ENCODE results near the gene SLC16A5.
"Not testable (repeated sequence)": the region's sequence is repeated elsewhere in the genome, so short reads cannot be mapped to it uniquely, and the experiment has no call there.

SLC16A5 gene

DNA sequence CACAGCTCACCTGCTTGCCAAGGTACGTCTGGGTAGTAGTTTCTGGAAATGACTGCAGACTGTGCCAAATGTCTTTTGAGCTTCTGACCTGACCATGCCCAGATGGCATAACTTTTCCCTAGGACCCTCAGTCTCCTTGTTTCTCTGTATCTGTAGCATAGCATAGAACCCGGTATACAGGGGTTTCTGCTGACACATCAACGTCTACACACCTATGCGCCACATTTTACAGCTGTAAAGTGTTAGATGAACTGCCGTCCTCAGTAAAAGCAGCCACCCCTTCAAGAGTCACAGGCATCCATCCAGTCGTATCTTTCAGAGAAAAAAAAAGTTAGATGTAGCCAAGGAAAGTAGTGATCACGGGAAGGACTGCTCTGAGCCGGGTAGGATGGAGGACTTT is 23.3 kb upstream of the SLC16A5 start:
- DNase-seq = no peak

DNA sequence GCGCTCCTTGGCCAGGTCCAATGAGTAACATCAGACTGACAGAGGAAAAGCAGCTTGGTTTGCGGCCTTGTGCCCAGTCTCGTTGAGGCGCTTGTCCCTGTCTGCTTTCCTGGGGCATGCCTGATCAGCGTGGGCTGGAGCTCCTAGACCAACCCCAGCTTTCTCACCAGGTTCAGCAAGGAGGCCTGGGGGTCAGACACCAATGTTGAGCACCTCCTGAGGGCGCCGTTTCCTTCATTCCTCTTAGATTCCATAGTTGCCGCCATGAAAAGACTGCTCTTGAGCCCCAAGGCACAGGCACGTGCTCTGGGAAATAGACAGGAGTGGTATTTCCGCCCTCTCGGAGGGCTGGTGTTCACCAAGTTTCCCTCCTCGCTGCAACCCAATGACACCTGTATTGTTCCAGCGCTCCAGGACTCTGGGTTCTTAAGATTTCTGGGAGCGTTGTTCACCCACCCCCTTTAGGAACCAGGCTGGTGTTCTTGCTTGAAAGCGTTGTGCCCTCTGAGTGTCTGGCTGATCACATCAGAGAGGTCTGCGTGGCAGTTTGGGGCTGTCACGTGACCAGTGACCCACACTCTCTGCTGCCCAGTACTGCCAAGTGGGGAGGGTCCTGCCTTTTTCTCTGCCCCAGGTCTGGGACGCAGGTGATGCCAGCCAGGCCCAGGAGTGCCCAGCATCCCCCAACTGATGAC is 22.7 kb upstream of the SLC16A5 start:
- no peak for DNase-seq

DNA sequence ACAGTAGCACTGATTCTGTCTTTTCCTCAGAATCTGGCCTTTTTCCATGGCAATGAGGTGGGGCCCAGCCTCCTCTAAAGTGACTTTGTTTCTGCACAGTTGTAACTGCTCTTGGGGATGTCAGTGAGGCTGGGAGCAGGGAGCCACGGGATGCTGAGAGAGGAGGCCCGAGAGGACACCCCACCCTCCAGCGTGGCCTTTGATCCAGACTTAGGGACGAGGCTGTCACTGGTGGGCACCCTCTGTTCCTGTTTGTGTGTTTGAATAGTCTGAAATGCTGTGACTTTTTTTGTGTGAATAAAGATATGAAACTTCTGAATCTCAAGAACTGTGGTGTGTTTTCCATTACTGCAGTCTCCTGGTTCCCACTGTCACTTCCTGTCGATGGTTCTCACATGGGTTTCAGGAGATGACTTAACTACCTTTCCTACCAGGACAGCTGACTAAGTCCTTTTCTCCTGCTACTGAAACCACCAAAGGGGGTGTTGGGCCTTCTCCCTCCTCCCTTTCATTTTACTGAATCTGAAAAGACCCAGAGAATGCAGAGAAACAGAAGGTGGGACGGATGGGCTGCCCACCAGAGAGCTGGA is 22.1 kb upstream of the SLC16A5 start:
- DNase-seq = no peak

DNA sequence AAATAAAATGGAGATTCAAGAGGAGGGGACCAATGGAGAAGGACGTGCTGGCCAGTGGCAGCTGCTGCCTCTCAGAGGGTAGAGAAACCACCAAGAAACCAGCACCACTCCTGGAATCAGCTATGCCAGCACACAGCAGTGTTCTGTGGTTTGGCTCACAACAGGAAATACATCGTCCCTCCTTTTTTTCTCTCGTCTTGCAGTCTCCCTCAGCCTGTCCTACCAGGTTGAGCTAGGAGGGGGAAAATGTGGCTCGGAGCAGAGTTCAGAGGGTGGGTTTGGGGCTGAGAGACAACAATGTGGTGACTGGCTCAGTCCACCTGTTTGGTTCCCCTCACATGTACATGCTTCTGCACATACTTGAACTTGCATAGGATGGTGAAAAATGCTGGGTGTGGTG is 19.9 kb upstream of the SLC16A5 start:
- DNase-seq = peak; percentile 62

DNA sequence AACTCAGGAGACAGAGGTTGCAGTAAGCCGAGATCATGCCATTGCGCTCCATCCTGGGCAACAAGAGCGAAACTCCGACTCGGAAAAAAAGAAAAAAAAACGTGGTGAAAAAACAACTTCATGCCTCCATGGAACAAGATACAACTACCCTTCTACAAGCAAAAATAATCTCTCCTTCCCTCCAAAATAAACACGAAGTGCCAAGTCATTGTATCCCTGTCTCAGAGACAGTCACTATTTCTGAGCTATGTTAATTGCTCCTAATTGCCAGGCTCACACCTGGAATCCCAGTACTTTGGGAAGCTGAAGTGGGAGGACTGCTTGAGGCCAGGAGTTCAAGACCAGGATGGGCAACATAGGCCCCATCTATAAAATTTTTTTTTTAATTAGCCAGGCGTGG is 19.0 kb upstream of the SLC16A5 start:
- DNase-seq = no peak

DNA sequence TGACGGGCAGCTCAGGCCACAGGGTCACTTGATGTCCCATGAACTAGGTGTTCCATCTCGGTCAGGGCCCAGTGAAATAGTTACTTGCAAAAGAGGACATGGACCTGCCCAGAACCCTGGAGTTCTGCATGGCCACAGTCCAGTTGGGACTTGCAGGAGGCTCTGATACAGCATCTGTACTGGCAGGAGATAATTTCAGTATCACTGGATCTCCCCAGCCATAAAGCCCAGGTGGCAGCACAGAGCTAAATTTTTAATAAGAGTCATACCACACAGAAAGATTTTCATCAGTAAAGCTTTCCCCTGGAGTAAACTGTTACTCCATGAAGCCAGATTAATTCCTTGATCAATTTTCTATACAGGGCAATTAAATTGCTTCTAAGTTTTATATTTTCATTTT is 18.0 kb upstream of the SLC16A5 start:
- no peak for DNase-seq

DNA sequence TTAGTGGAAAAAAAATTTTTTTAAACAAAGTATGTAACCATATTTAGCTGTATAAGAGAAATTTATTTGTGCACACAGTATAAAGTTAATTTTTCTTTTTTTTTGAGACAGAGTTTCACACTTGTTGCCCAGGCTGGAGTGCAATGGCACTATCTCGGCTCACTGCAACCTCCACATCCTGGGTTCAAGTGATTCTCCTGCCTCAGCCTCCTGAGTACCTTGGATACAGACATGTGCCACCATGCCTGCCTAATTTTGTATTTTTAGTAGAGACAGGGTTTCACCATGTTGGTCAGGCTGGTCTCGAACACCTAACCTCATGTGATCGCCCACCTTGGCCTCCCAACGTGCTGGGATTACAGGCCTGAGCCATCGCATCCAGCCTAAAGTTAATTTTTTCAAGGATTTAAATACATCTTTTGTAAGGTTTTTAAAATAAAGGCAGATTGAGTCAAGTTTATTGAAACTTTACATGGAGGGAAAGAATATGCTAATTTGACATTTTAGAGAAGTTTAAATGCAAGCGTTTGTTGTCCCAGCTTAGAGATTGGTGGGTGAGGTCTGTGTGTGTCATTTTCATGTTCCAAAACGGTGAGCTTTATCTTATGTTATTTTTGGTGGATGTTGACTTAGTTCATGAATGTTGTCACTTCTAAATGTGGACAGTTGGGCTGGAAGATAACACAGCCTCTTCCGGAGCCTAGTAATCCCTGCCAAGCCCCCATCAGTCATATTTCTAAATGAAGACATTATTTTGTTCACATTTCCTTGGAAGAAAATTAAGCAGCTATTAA is 16.1 kb upstream of the SLC16A5 start:
- not testable (repeated sequence) for DNase-seq

DNA sequence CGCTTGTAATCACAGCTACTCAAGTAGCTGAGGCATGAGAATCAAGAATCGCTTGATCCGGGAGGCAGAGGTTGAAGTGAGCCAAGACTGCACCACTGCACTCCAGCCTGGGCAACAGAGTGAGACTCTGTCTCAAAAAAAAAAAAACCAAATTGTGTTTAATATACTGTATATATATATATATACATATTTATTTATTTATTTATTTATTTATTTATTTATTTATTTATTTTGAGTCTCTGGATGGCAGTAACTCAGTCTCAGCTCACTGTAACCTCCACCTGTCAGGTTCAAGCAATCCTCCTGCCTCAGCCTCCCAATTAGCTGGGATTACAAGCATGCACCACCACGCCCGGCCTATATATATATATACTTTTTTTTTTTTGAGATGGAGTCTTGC is 14.8 kb upstream of the SLC16A5 start:
- DNase-seq = not testable (repeated sequence)

DNA sequence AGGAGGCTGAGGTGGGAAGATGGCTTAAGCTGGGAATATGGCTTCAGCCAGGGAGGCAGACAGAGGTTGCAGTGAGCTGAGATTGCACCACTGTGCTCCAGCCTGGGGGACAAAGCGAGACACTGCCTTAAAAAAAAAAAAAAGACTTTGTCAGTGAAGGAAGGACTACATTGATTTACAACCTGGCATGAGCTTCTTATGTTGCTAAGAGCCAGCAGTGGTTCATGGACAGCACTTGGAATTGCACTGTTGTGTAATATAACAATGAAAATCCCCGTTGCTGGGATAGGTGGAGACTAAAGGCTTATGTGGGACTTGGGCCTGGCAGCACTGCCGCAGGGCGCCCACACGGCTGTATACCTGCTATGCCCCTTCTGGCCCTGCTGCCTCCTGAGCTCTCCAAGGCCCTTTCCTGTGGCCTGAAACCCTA is 14.1 kb upstream of the SLC16A5 start:
- no peak for DNase-seq

DNA sequence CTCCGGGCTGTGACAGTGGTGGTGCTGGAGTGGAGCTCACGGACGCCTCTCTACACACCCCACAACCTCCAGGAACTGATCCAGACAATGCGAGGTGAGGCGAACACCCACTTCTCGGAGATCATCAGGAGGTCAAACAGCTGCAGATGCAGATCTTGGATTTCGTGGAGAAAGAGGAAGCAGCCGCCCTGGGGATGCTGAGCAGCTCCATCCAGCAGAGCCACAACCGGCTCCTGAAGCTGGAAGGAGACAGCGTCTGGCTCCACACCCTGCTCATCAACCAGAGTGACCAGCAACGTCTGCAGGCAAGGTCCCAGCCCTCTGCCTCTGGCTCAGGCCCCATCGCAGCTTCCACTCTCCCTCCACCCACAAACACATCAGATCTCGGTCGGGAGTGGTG is 13.2 kb upstream of the SLC16A5 start:
- DNase-seq = peak; percentile 45

DNA sequence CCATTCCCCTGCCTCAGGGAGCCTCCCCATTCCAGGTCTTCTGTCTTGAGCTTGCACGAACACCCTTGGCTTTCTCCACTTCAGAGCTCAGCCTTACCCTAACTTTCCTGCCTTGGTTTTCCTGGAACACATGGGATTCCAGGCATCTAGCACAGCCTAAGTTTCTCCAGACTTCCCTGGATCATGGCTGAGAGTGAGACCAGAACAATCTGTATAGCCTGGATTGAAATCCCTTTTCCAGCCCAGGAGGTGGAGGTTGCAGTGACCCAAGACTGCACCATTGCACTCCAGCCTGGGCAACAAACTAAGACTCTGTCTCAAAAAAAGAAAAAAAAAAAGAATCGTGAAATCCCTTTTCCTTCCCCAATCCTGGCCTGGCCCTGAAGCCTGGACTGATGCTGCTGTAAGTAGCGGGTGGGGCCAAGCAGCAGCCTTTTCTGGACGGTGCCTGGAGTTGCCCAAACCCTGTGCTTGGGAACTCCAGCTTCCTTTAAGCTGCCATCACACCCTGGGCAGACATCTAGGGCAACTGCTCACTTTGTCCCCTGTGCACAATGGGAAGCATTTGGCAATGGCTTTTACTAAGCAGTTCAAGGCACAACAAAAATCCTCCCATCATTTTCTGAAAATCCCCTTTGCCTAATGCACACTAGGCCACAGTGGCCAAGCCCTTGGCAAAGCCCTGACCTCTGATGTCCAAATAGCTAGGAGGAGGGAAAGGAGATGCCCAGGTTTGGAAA is 12.0 kb upstream of the SLC16A5 start:
- no peak for DNase-seq

DNA sequence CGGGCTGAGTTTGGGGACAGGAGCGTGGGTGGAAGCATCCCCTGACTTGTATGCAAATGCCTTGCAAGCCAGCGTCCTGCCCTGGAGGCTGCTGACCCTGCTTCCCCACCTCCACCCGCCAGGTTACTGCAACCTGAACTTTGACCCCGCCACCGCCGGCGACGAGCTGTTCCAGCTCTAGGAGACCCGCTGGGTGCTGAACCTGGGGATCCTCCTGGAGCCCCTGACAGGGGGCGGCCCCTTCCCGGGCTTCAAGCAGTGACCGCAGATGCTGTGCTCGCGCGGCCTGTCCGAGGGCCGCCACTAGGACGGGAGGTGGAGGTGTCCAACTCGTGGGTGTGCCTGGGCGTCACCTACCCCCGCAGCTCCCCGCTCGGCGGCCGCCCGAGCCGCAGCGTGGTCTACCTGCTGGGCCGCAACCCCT is 10.7 kb upstream of the SLC16A5 start:
- DNase-seq = no peak

DNA sequence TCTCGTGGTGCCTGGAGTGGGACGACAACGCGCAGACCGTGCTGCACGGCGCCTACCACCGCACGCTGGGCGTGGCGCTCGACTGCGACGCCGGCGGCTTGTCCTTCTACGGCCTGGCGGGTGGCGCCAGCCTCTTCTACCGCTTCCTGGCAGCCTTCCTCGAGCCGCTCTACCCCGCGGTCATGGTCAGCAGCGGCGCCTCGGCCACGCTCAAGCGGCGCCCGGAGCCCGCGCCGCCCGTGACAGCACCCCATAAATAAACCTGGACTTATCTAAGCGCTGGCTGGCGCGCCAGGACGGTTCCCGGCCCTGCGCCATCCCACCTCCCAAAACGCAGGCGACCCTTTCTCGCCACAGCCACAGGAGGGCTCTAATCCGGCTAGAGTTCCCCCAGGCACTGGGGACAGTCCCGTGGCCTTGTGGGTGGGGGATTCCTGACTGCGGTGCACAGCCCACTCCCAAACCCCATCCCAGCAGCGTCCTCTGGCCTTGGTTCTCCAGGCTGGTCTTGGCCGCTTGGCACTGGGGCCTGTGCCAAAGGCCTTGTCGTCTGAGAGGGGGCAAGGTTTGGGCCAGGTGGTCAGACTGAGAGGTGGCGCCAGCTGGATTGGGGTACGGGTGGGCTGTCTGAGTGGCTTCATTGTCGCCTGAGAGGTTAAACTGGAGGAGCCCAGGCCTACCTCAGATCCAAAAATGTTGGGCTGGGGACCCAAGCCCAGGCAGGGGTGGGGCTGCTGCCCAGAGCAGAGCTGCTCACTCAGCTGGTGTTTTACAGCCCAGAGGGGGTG is 10.1 kb upstream of the SLC16A5 start:
- no peak for DNase-seq

DNA sequence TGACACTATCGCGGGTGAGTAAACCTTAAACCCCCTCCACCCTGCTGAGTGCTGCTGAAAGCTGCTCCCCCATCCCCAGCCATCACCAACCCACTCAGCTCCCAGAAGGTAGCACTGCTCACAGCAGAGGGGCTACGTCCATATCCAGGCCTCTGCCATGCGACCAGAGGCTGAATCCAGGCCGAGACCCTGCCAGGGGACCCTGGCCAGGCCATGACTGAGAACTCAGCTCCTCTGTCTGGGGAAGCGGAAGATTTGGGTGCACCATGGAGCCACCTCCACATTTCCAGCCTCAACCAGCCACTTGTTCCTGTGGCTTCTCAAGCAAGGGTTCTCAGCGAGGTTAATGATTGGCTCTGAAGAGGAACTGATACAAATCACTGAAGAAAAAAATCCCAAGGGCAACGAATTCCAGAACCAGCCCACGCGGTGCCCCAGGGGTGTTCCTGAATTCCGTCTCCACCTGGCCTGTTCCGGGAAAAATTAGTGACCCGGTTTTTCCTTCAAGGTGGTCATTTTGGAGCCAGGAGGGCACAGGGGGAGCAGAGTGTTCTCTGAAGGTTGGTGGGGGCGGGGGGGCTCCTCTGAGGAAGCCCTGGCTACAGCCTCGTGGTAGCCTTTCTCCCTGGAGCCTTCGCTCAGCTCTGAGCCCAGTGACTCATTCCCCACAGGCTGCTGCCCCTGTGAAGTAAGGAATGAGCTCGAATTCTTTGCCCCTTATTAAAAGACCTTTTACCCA is 9.3 kb upstream of the SLC16A5 start:
- peak; percentile 28 for DNase-seq

DNA sequence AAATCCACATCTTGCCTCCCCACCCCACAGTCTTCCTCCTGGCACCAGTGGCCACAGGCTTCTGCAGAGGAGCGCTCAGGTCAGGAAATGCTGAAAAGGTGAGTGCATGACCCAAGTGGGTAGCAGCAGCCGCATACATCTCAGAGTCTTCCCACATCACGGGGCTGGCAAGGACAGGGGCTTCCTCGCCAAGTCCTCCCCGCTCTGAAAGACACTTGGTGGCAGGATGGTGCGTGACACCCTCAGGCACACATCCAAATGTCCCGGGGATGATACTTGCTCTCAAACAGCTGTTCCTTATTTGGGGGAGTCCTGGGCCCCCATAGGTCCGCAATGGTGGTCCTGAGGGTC is 8.8 kb upstream of the SLC16A5 start:
- DNase-seq = no peak

DNA sequence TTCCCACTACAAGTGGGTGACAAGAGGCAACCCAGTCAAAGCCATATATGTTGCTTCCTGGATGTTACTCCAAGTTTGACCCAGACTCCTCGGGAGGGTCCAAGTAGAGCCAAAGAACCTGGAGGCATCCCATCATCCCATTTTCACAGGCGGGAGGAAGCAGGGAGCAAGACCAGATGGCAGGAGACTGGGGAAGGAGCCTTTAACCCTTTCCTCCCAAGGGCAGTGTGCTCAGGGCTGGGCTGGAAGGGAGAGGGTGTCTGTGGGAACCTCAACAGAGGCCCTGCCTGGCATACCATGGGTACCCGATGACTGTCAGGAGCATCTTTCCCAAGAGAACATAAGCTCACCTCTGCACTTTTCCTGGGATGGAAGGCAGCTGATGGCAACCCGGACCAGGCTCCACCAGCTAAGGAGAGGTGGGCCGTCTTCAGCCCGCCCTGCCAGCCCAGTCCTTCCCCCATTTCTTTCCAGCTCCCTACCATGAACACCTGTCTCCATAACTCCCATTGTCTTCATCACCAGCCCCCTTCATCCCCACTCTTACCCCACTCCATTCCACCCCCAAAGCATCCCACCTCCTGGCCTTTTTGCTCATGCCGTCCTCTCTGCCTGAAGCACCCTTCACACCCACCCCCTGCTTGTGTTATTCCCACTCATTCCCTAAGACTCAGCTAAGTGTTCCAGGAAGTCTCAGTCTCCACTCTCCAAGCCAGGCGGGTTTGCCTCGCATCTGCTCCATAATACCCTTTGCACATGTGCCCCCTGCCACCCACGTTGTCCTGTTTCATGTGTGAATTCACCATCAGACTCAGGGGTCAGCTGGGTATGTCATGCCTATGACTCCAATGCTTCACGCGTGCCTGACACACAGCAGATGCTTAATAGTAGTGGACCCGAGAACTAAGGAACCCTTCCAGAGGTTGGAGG is 5.9 kb upstream of the SLC16A5 start:
- DNase-seq = no peak

DNA sequence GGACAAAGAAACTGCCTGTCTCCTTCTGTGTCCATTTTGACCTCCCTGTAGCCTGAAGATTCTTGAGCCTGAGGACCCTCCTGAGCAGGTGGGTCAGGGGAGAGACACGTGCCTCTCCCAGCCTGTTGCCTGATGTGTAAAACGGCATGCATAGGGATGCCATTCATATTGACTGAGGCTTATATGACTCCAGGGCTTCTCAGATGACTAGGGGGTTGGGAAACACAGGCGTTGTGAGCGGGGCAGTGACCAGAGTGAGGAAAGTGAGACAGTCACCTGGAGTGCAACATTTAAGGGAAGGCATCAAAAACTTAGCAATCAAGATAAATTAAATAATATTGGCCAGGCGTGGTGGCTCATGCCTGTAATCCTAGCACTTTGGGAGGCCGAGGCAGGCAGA is 5.1 kb upstream of the SLC16A5 start:
- DNase-seq = no peak

DNA sequence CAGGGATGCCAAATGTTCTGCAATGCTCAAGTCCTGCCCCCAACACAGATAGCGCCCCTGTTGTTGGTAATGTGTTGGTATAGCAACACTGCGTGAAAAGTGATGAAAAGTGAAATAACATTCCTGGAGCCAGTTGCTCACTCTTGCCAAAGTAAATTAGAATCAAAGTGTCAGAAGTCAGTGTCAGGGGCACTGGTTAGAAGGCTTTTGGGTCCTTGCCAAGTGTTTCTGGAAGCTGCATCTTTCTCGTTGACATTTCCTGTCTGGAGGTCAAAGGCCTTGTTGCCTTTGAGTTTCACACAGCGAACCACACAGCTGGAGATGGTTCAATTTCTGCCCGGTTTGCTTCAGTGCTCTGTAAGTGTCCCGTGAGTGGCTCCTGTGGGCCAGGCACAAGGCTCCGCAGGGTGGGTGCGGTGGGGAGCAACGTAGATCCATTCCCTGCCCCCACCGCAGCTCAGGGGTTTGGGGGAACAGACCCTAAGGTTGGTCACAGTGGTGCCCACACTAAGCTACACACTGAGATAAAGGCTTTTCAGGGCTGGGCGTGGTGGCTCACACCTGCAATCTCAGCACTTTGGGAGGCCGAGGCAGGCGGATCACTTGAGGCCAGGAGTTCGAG is 3.6 kb upstream of the SLC16A5 start:
- no peak for DNase-seq

DNA sequence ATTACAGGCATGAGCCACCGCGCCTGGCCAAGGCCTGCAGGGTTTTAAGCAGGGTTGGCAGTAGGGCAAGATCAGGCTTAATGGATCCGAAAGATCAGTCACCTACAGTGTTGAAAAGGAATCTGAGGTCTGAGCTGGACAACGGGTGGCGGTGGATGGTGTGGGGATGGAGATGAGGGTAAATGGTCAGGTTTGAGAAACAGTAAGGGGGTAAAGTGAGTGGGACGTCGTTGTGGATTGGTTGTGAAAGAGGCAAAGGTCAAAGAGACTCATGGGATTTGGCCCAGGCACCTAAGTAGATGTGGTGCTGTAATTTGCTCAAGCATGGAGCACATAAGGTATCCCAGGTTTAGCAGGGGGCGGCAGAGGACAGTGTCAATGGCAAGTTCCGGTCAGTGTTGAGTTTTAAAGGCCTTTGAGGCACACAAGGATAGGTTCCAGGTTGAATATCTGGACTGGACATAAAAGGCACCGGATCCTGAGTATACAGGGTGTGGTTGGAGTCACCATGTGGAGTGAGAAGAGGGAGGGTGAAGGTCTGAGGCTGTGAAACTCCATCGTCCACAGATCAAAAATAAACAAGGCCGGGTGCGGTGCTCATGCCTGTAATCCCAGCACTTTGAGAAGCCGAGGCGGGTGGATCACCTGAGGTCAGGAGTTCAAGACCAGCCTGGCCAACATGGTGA is 1.1 kb upstream of the SLC16A5 start:
- no peak for DNase-seq

DNA sequence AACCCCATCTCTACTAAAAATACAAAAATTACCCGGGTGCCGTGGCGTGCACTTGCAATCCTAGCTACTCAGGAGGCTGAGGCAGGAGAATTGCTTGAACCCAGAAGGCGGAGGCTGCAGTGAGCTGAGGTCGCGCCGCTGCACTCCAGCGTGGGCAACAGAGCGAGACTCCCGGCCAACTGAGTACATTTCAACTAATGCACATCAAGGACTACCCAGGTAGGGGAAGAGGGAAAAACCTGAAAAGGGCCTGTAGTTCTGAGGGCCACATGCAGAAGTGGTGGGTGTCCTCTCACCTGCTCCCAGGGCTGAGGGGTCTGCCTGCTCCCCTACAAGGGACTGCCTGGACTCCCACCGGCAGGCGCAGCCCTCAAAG is 584 bp upstream of the SLC16A5 start:
- no peak for DNase-seq
